BLaER1 treated with 17β-estradiol and CSF1 and Interleukin-3, amounts not matched to agents 10 nM and 100 nM (cell line): ENCODE data around the gene ZNF584.

Experiments
- H3K27ac ChIP-seq, 11 experiments: shearing (Covaris generic); formaldehyde crosslinking; 2 replicates each; pipeline ENCODE4 v1.8.1; 2022
- H3K27me3 ChIP-seq, 11 experiments: shearing (Covaris generic); formaldehyde crosslinking; 2 replicates each; pipeline ENCODE4 v1.8.1; 2022
- H3K36me3 ChIP-seq, 11 experiments: shearing (Covaris generic); formaldehyde crosslinking; 2 replicates each; pipeline ENCODE4 v1.8.1; 2022
- H3K4me1 ChIP-seq, 10 experiments: shearing (Covaris generic); formaldehyde crosslinking; 2 replicates each; pipeline ENCODE4 v1.8.1; 2022
- H3K4me2 ChIP-seq, 11 experiments: shearing (Covaris generic); formaldehyde crosslinking; 2 replicates each; pipeline ENCODE4 v1.8.1; 2022
- H3K4me3 ChIP-seq, 10 experiments: shearing (Covaris generic); formaldehyde crosslinking; 2 replicates each; pipeline ENCODE4 v1.8.1; 2022
- H3K9ac ChIP-seq, 11 experiments: shearing (Covaris generic); formaldehyde crosslinking; 2 replicates each; pipeline ENCODE4 v1.8.1; 2022
- H3K9me3 ChIP-seq, 11 experiments: shearing (Covaris generic); formaldehyde crosslinking; replicated peaks in 1 of 11; 2 replicates each; pipeline ENCODE4 v1.8.1; 2022
- H4K20me1 ChIP-seq, 11 experiments: shearing (Covaris generic); formaldehyde crosslinking; 2 replicates each; pipeline ENCODE4 v1.8.1; 2022
- Cebpa-rat ChIP-seq, 11 experiments: shearing (Covaris generic); IDR thresholded peaks; 2 replicates each; pipeline ENCODE4 v1.8.1; 2022

Gene ZNF584

GRCh38 chr19:58406818-58407657 lies 1.4 kb upstream of the ZNF584 start:
- peaks cover 0 to 13% (median 0%) of the 10 kb centered on the region in 11 experiments; a peak in 4 of 22 replicates for H3K36me3 ChIP-seq
- no peak for TF ChIP-seq Cebpa-rat (IDR thresholded peaks at IDR 0.05)
- H3K27ac ChIP-seq = peak overlapping the region in 10 of 11 experiments; percentile 78 to 92 (median 84); a peak in 21 of 22 replicates
- H4K20me1 ChIP-seq = peaks cover 0 to 12% (median 0%) of the 10 kb centered on the region in 11 experiments; a peak in 3 of 22 replicates
- peaks cover 27 to 35% (median 32%) of the 10 kb centered on the region in 10 experiments for H3K4me1 ChIP-seq
- no peaks in the 10 kb centered on the region; a peak in 1 of 22 replicates for H3K9me3 ChIP-seq
- H3K9ac ChIP-seq = peak overlapping the region; percentile 77 to 91 (median 85)
- peak overlapping the region; percentile 85 to 100 (median 97) for H3K4me2 ChIP-seq
- H3K27me3 ChIP-seq = no peaks in the 10 kb centered on the region
- peak overlapping the region; percentile 84 to 98 (median 92) for H3K4me3 ChIP-seq

GRCh38 chr19:58407658-58408151 lies 744 bp upstream of the ZNF584 start:
- Histone ChIP-seq H3K4me1 (peaks cover 24 to 28% (median 27%) of the 10 kb centered on the region in 10 experiments), H3K9me3 (no peaks in the 10 kb centered on the region; a peak in 1 of 22 replicates), H3K27ac (peak overlapping the region; percentile 75 to 92 (median 84)), H3K27me3 (no peaks in the 10 kb centered on the region), H3K4me3 (peak overlapping the region; percentile 84 to 98 (median 92)), H3K4me2 (peak overlapping the region; percentile 85 to 100 (median 97)), H3K36me3 (peaks cover 0 to 18% (median 0%) of the 10 kb centered on the region in 11 experiments; a peak in 4 of 22 replicates), H4K20me1 (peaks cover 0 to 12% (median 0%) of the 10 kb centered on the region in 11 experiments; a peak in 3 of 22 replicates), H3K9ac (peak overlapping the region; percentile 77 to 91 (median 85))
- no peak for TF ChIP-seq Cebpa-rat (IDR thresholded peaks at IDR 0.05)

DNA sequence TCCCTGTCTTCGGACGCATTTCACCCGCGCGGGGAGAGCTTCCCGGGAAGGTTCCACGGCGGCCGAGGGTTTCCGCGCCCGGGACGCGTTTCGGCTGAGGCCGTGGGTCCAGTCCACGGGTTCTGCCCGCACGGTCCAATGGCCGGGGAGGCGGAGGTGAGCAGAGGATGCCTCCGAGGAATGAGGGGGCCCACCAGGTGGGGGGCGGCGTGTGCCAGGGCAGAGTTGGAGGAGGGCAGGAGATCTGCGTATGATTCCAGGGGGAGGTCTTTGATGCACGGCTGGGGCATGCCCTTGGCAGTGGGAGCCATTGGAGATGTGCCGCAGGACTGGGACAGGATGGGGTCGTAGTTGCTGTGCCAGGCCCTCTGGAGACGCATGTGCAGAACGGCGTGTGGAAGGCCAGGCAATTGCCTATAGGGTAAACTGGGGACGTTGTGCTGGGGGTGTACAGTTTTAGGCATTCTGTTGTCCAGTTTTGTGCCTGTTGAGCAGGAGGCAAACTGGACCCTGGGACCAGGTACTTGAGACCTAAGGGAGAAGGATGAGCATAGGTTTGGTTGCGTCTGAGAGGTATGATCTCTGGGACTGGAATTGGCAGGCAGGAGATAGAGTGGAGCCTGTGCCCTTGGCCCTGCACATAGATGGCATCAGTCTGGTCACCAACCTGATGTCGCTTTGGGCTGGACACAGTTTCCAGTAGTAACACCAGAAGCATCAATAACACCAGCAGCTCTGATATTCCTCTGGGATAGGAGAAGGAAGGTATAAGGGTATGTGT lies 751 bp downstream of the ZNF584 start:
- H3K9ac ChIP-seq = peak overlapping the region; percentile 77 to 91 (median 85)
- H3K27ac ChIP-seq = peak overlapping the region; percentile 36 to 92 (median 84); a peak in 21 of 22 replicates
- H3K9me3 ChIP-seq = no peaks in the 10 kb centered on the region; a peak in 1 of 22 replicates
- H3K4me1 ChIP-seq = peaks cover 24 to 28% (median 27%) of the 10 kb centered on the region in 10 experiments
- no peaks in the 10 kb centered on the region for H3K27me3 ChIP-seq
- peak overlapping the region; percentile 89 to 98 (median 93) for H3K4me2 ChIP-seq
- peaks cover 0 to 30% (median 0%) of the 10 kb centered on the region in 11 experiments; a peak in 6 of 22 replicates for H3K36me3 ChIP-seq
- H3K4me3 ChIP-seq = peak overlapping the region; percentile 84 to 98 (median 92)
- peaks cover 0 to 18% (median 0%) of the 10 kb centered on the region in 11 experiments; a peak in 3 of 22 replicates for H4K20me1 ChIP-seq
- TF ChIP-seq Cebpa-rat (IDR thresholded peaks at IDR 0.05) = no peak

GRCh38 chr19:58416604-58417003 lies 8.2 kb downstream of the ZNF584 start:
- peaks cover 17 to 34% (median 26%) of the 10 kb centered on the region in 11 experiments for H3K9me3 ChIP-seq
- H4K20me1 ChIP-seq = peaks cover 0 to 7% (median 0%) of the 10 kb centered on the region in 11 experiments; a peak in 3 of 22 replicates
- no peak overlapping the region for H3K4me2 ChIP-seq
- H3K27ac ChIP-seq = no peak overlapping the region
- TF ChIP-seq Cebpa-rat (IDR thresholded peaks at IDR 0.05) = no peak
- H3K27me3 ChIP-seq = no peaks in the 10 kb centered on the region
- no peaks in the 10 kb centered on the region for H3K4me1 ChIP-seq
- H3K36me3 ChIP-seq = peaks cover 54 to 97% (median 72%) of the 10 kb centered on the region in 11 experiments
- H3K4me3 ChIP-seq = no peak overlapping the region
- no peak overlapping the region for H3K9ac ChIP-seq

DNA sequence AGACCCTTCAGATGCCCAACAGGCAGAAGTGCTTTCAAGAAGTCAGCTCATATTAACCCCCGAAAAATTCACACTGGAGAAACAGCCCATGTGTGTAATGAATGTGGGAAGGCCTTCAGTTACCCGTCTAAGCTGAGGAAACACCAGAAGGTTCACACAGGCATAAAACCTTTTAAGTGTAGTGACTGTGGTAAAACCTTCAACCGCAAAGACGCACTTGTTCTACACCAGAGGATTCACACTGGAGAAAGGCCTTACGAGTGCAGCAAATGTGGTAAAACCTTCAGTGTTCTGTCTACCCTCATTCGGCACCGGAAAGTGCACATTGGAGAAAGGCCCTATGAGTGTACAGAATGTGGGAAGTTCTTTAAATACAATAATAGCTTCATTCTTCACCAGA lies 8.6 kb downstream of the ZNF584 start:
- H3K9me3 ChIP-seq = peaks cover 17 to 34% (median 26%) of the 10 kb centered on the region in 11 experiments
- H3K27me3 ChIP-seq = no peaks in the 10 kb centered on the region
- peaks cover 54 to 97% (median 77%) of the 10 kb centered on the region in 11 experiments for H3K36me3 ChIP-seq
- H3K4me2 ChIP-seq = no peak overlapping the region
- peaks cover 0 to 7% (median 0%) of the 10 kb centered on the region in 11 experiments; a peak in 3 of 22 replicates for H4K20me1 ChIP-seq
- H3K4me3 ChIP-seq = no peak overlapping the region
- TF ChIP-seq Cebpa-rat (IDR thresholded peaks at IDR 0.05) = no peak
- H3K27ac ChIP-seq = no peak overlapping the region
- H3K4me1 ChIP-seq = no peaks in the 10 kb centered on the region
- H3K9ac ChIP-seq = no peak overlapping the region

DNA sequence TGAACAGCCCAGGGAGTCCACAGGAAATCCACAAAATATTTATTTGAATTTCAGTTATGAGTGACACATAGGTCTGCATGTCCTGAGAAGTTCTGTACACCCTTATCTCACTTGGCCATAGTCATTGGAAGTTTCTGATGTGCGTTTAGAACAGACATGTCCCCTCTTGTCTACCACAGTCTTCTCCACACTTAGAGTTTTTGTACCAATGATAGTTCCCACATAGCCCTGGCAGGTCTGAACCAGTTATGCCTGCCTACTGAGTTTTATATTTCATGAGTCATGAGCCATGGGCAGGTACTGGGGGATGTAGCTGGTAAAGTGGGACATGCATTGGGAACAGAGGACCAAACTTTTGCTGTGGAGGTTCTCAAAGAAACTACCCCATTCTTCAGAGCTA lies 20.2 kb downstream of the ZNF584 start:
- H3K4me2 ChIP-seq = no peak overlapping the region
- H3K4me3 ChIP-seq = no peak overlapping the region
- H3K27me3 ChIP-seq = no peaks in the 10 kb centered on the region
- no peaks in the 10 kb centered on the region for H3K4me1 ChIP-seq
- no peak for TF ChIP-seq Cebpa-rat (IDR thresholded peaks at IDR 0.05)
- H3K9ac ChIP-seq = no peak overlapping the region
- H3K27ac ChIP-seq = no peak overlapping the region
- H4K20me1 ChIP-seq = no peaks in the 10 kb centered on the region
- peaks cover 20 to 57% (median 35%) of the 10 kb centered on the region in 11 experiments for H3K36me3 ChIP-seq
- peaks cover 40 to 78% (median 50%) of the 10 kb centered on the region in 11 experiments for H3K9me3 ChIP-seq

GRCh38 chr19:58429745-58430144 lies 21.3 kb downstream of the ZNF584 start:
- no peak overlapping the region for H3K4me3 ChIP-seq
- H3K4me1 ChIP-seq = no peaks in the 10 kb centered on the region
- no peaks in the 10 kb centered on the region for H4K20me1 ChIP-seq
- H3K36me3 ChIP-seq = peaks cover 31 to 66% (median 44%) of the 10 kb centered on the region in 11 experiments
- no peak overlapping the region for H3K4me2 ChIP-seq
- peaks cover 51 to 88% (median 61%) of the 10 kb centered on the region in 11 experiments for H3K9me3 ChIP-seq
- H3K27ac ChIP-seq = no peak overlapping the region
- H3K27me3 ChIP-seq = no peaks in the 10 kb centered on the region
- TF ChIP-seq Cebpa-rat (IDR thresholded peaks at IDR 0.05) = no peak
- H3K9ac ChIP-seq = no peak overlapping the region

- no peak overlapping the region for H3K27ac ChIP-seq
- 0 out of 20 replicates have a peak, but pooled peaks cover 0 to 5% (median 0%) of the 10 kb centered on the region in 10 experiments for H3K4me1 ChIP-seq
- no peak overlapping the region for H3K4me3 ChIP-seq
- peaks cover 31 to 60% (median 41%) of the 10 kb centered on the region in 11 experiments for H3K36me3 ChIP-seq
- H3K27me3 ChIP-seq = no peaks in the 10 kb centered on the region
- no peak overlapping the region for H3K4me2 ChIP-seq
- H3K9ac ChIP-seq = no peak overlapping the region
- no peak for TF ChIP-seq Cebpa-rat (IDR thresholded peaks at IDR 0.05)
- H4K20me1 ChIP-seq = no peaks in the 10 kb centered on the region
- H3K9me3 ChIP-seq = peaks cover 66 to 81% (median 71%) of the 10 kb centered on the region in 11 experiments
These were observed 25.8 kb downstream of the ZNF584 start for GRCh38 chr19:58434217-58434616.
